ENCODE results near the gene SMYD1.

The SMYD1 gene

DNA sequence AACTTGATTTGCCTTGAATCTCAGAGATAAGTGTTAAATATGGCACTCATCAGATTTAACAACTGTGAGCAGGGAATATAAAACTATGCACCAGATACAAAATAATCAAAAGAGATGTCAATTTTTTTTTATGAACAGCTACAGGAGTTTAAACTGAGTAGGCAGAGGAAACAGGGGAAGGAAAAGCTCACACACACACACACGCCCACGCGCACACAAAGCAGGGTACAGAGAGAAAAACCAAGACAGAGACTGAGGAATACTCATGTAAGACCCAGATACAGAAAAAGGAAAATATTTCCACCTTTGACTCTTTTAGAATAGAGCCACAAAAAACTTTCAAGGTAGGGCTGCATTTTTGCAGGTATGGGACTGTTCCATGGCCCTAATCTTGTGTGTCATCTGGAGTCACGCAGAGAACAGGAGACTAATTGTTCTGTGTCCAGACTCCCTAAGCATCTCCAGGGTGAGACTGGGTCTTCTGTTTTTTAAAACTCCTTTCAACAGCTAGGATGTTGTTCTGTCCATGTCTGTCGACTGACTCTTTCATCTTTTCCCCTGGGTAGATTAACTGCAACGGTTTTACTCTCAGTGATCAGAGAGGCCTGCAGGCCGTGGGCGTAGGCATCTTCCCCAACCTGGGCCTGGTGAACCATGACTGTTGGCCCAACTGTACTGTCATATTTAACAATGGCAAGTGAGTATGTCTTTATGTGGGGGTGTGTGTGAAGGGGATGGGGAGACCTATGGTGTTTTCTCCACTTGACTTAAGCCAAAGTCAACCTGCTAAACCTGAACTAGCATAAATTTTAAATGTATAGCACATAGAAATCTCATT lies 23.0 kb downstream of the SMYD1 start:
- DNase-seq (ENCODE audit: low spot score), result no peak

DNA sequence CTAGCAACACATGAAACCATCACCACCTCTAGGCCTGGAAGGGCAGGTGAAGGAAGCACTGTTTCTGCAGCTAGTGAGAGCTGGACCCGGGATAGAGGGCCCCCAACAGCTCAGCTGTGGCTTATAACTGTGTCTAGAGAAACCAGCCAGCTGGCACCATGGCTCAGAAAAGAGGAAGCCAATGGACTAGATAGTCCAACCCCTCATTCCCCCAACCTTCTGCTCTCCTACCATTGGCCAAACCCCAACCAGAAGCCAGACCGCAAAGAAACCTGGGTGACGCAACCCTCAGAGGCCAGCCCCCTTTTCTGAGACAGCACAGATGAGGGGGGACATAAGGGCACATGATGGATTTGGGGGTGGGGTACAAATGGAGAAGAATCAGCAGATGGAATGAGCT lies 24.3 kb downstream of the SMYD1 start:
- no peak for DNase-seq (ENCODE audit: low spot score)

DNA sequence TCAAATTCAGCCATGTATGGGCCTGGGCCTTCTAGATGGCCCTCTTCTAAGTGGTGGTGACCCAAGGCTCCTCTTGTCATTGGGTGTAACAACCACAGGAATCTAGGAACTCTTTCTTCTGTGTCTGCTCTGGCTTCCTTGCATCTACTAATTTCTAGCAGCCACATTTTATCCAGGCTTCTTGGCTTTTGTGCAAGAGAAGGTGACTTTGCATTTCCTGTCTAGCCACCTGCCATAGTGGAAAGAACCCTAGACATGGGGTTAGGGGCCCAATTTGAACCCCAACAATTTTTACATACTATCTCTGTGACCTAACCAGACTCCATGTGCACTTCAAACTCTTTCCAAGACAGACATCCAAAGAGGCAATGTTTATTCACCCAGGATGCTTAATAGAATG lies 25.1 kb downstream of the SMYD1 start:
- no peak for DNase-seq (ENCODE audit: low spot score)

DNA sequence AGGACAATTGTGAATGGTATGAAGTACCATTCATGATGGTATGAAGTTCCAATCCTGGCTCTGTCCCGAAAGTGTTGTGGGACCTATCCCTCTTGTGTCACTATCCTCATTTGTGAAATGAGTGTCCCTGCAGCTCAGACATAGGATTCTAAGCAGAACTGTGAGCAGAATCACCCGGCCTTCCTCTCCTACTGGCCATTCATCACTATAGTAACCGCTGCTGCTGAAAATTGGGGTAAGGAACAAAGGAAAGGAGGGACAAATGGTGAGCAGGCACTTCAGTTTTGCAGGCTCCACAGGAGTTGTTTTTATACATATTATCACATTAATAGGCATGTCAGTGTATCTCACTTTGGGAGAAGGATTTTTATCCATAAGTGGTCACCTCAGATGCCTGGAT lies 27.4 kb downstream of the SMYD1 start:
- no peak for DNase-seq (ENCODE audit: low spot score)

DNA sequence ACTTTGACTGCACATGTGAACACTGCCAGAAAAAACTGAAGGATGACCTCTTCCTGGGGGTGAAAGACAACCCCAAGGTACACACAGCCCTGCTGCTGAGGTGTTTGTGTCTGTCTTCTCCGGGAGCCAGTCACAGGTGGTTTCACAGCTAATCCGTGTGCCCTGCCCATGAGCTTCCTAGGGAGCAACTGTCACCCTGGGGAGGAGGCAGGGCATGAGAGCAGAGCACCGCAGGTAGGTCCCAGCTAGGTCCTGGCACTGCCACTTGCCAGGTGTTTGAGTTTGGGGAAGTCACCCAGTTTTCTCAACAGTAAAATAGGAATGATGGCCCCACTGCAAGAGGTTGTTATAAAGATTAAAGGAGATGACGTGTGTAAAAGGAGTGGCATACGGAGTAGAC lies 29.1 kb downstream of the SMYD1 start:
- DNase-seq (ENCODE audit: low spot score), result no peak

DNA sequence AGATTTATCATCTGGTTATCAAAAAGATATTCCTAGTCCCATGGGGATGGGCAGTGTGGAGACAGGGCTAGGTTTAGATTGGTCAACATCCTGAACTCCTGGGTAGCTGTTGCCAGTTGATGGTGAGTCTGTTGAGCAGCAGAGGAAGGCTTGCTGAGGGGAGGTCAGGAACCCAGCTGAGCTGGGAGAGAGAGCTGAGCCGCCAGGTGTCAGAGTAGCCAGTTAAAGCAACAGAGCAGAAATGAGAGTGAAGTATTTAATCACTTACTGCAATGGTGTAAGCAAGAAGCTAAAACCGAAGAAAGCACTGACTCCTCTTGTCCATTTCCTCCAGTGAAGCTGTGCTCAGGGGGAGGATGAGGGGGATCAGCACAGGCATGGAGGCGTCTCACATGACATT lies 29.6 kb downstream of the SMYD1 start:
- DNase-seq (ENCODE audit: low spot score), result no peak

DNA sequence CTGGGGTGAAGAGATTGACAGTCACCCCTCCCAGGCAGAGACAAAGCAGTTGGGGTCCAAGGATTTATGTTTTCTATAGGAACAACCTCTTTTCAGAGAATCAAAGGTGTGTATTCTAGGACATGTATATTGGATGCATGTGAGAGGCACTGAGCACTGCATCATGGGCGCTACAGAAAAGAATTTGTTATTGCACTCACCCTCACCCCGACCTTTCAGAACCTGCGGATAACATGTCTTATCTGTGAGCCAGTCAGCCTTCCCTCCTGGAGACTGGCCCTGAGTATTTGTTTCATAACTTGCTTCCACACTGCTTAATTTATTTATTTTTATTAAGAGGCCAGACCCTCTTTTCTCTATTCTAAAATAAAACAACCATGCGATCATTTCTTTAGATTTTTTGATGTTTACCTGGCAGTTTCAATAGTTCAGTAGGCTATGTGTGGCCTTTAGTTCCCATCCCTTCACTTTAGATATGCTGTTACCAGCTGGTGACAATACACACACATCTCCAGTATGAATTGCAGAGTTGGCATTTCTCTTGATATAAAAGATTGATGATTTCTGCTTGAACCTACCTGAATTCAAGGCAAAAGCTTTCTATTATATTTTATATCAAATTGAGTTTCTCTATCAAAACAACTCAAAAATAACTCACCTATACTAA lies 30.4 kb downstream of the SMYD1 start:
- no peak for DNase-seq (ENCODE audit: low spot score)

DNA sequence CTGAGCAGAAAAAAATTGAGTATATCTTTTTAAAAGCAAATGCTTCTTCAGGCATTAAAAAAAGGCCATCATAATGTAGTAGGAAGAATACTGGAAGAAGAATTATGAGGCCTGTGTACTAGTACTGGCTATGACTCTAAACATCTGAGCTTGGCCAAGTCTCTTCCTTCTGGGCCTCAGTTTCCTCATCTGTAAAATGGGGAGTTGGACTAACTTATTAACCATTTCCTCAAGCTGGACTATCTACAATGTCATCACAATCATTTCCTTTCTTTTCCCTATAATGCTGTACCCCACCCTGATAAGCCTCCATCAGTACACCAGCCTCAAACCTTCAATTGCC lies 30.9 kb downstream of the SMYD1 start:
- no peak for DNase-seq (ENCODE audit: low spot score)

DNA sequence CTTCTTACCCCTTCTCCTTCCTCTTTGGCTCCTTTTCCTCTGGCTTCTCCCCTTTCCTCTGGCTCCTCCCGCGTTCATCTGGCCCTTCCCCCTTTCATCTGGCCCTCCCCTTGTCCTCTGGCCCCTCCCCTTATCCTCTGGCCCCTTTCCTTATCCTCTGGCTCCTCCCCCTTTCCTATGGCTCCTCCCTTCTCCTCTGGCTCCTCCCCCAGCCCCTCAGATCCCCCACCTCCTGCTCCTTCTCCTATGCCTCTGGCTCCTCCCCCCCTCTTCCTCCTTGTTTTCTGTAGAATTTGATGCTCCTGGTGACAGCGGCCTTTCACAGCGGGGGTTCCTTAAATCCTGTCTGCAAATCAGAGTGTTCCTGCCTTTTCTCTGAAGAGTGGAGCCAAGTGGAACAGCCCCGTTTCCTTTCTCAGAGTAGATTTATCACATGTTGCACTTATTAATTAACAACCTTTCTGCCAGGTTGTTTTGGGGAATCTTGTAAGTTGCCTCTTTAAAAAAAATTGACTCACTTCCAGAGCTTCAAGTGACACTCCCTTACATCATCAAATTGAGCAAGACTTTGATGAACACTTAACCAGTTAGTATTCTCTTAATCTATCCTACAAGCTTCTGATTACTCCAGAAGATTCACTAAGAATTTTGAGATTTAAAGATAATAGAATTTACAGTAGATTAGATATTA lies 32.3 kb downstream of the SMYD1 start:
- no peak for DNase-seq (ENCODE audit: low spot score)

DNA sequence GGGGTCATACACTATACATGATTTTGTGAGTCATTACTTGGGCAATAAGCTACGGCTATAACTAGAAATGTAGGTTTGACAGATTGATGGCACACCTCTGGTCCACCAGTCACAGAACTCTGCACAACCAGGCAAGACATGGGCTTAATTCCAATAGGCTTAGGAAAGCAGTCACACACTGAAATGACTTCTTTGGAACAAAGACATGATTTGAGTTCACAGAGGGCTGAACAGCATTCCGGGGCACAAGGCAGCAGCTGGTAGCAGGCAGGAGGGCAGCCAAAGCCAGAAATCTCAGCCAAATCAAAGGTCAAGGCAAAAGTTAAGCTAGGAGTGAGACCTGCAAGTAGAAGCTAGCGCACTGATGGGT lies 32.8 kb downstream of the SMYD1 start:
- DNase-seq (ENCODE audit: low spot score), result no peak

DNA sequence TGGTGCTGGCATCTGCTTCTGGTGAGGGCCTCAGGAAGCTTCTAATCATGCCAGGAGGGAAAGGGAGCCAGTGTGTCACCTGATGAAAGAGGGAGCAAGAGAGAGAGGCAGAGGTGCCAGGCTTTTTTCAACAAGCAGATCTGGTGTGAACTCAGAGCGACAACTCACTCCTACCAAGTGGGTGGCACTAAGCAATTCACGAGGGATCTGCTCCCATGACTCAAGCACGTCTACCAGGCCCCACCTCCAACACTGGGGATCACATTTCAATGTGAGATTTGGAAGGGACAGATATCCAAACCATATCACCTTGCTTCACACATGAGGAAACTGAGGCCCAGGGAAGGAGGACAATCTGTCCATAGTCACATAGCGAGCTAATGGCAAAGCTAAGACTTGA lies 41.2 kb downstream of the SMYD1 start:
- DNase-seq (ENCODE audit: low spot score), result no peak

DNA sequence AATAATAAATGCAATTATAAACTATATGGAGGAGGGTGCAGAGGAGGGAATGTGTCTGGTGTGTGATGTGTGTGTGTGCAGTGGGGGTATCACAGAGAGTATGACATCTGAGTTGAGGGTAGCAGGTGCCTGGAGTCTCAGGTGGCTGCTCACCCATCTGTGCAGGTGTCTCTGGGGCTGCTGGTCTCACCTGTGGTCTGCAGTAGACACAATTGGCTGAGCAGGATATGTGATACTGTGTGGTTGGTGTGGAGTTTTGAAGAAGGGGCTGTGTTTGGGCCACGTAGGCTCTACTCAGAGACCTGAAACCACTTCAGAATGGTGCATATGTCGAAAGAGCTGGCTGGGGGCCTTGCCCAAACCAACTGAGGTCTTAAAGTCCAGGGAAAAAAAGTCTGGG lies 43.2 kb downstream of the SMYD1 start:
- DNase-seq (ENCODE audit: low spot score), result no peak

DNA sequence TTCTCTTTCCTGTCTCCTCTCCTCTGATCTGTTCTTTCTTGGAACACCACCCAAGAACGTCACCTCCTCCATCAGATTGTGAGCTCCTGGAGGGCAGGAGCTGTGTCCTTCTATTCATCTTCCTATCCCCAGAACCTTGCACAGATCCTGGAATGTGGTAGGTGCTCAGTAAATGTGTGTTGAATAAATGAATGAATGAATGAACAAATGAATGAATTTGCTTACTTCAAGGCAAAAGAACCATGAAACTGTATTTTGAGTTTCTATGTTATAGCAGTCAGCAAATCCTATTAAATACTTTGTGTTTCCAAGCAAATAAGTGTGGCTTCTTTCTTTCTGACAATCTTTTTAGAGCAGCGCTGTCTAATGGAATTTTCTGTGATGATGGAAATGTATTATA lies 45.4 kb downstream of the SMYD1 start:
- DNase-seq (ENCODE audit: low spot score), result no peak

DNA sequence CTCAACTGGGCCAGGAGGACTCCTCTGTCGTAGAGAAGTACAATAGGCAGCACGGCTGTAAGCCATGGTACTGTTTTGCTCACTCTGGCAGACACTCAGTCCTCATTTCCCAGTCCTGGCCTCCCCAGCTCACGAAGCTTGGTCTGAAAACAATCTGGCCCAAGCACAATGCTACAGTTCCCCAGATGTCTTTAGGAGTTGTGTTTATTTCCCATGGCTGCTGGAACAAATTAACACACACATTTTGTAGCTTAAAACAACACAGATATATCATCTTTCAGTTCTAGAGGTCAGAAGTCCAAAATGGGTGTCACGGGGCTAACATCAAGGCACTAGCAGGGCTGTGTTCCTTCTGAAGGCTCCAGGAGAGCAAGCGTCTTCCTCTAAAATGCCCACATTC lies 47.3 kb downstream of the SMYD1 start:
- no peak for DNase-seq (ENCODE audit: low spot score)

DNA sequence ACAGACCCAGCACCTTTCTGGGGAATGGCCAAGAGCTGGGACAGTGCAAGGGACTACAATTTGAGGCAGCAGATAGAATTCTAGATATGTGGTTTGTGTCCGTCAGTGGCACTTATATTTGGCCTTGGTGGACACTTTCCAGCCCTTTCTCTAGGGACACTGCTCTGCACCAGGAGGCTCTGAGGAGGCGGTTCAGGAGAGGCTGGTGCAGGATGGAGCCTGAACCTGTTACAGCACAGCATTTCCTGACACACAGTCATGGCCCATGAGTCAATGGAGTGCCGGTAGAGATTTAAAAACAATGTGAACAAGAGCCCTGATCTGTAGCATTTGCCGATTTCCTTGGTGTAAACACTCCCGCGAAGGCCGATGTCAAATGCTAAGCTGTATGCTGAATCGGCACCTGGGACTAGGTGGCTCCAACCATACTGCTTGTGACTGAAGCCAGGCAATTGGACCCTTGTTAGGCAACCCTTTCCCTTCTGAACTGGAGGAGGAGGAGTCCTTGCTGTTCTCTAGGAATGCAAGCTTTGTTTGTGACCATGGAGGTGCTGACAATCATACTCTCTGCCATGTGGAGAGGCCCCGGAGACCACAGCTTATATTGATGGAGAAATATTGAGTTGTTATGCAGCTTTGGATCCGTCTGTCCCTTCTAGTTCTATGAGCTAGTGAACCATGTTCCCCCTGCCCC lies 48.3 kb downstream of the SMYD1 start:
- DNase-seq (ENCODE audit: low spot score), result no peak

DNA sequence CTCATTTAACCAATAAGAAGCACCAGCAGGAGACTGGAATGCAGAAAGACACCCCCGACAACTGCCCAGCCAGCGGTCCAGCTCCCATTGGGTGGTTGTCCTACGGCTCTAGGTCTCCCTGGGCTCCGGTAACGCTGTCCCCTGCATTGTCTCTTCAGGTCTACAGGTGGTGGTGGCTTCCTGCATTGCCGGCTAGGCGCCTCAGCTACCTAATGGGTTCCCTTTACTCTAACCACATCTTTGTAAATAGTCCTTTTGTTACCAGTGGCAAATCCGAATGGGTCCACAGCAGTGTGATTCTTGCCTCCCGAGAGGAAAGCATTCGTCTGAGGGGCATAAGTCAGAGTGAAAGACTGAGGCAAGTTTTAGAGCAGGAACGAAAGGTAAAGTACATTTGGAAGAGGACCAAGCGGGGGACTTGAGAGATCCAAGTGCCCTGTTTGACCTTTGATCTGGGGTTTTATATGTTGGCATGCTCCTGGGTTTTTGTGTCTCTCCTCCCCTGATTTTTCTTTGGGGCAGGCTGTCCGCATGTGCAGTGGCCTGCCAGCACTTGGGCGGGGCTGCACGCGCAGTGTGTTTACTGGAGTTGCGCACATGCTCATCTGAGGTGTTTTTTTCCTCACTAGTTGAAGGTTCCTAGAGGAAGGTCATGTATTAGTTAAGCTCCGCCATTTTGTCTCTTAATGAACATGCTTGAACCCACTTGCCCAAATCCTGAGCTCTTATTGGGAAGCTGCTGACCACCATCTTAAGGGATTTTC lies 49.2 kb downstream of the SMYD1 start:
- no peak for DNase-seq (ENCODE audit: low spot score)

DNA sequence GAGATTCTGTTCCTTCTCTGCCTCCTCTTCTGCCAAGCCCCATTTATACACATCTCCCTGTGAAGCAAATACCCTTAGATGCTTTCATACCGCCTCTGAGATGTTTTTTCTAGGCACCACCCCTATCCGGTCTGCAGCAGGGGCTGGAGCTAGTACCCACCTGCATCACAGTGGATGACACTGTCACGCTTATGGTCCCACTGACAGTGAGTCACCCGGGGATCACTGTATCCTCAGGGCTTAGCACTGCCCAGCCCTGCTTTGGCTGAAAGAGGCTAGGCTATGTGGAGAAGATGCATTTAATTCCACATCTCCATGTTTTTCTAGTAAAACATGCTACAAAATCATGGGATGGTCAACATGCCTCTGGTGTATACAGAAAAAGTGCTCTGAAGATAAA lies 50.3 kb downstream of the SMYD1 start:
- DNase-seq (ENCODE audit: low spot score), result no peak

DNA sequence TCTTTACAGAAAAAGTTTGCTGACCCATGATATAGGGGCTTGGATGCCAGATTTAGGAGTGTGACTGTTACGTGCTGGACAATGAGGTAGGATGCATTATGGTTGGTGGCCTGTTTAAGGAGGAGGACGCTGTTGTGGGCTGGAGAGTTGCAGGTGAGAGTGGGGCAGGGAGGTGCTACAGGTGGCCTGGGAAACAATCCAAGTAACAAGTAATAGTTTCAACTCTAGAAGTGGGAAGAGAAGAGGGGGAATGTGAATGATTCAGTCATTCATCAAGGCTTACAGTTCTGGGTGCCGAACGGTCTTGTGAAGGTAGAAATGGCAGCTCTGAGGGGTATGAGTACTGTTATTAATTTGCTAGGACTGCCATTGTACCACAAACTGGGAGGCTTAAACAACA lies 54.1 kb downstream of the SMYD1 start:
- no peak for DNase-seq (ENCODE audit: low spot score)

DNA sequence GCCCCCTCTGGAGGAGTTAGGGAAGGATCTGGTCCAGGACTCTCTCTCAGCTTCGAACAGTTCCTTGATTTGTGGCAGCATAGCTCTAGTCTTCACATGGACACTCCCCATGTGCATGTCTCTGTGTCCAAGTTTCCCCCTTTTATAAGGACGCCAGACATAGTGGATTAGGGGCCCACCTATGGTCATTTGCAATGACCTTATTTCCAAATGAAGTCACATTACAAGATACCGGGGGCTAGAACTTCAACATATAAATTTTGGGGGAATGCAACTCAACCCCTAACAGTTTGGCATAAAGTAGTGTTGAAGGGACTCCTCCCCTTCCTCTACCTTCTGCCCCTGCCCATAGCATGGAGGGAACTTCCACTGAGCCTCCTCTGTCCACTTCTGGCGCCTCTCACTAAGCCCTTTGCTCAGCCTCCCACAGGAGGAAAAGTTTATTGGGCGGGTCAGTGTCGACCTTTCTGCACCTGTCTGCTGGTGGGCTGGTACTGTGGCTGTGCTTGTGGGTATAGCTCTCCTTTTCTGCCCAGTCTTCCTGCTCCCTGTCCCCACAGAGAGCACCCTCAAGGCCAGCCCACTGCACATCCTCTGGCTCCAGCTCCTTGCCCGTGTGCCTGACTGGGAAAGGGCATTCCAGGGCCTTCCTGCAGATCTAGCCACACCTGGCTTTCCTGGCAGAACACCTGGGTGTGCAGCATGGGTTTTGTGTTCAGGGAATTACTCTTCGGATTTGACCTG lies 54.7 kb downstream of the SMYD1 start:
- no peak for DNase-seq (ENCODE audit: low spot score)

DNA sequence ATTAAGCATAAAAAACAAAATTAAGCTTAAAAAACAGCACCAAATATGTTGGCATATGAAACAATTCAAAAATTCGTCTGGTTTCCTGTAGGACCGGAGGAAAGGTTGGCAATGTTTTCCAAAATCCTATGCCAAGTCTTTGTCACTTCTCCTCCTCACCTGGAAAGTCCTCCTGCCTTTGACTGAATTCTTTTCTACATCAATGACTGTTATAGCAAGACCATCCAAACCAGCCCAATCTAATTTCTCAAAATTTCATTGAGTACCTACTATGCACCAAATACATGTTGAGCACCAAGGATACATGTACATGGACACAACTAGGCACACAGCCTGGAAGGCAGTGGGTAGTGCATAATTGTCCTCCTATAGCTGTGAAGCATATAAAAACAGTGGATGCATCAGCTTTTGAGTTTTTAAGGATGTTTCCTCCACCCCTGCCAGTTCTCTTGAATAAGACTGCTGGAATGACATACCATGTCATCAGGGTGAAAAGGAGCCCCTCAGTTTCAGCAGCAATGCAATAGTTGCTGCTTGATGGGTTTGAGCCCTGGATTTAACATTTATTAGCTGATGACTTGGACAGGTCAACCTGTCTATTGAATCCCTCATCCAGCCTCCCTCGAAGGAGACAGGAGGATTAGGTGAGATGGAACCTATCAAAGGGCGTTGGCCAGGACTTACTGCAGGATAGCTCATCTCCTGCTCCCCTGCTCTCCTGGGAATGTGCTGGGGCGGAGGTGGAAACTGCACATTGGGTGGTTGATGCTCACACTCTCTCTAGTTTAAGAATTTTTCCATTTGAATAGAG lies 55.7 kb downstream of the SMYD1 start:
- DNase-seq (ENCODE audit: low spot score), result no peak
